ENCODE measurements around the gene LYZL1.
"Not testable (repeated sequence)": the region's sequence is repeated elsewhere in the genome, so short reads cannot be mapped to it uniquely, and the experiment has no call there.

GRCh38 chr10:29308142-29308541 lies 19.3 kb downstream of the LYZL1 start:
- TF ChIP-seq POLR2AphosphoS5 (IDR thresholded peaks at IDR 0.05; ENCODE audit: low read depth, low read length); TAF1 (IDR thresholded peaks at IDR 0.05; ENCODE audit: borderline replicate concordance, low read depth, low read length): not testable (repeated sequence)
